ENCODE measurements around the gene SPRY4.
"Not testable (repeated sequence)": the region's sequence is repeated elsewhere in the genome, so short reads cannot be mapped to it uniquely, and the experiment has no call there.

The SPRY4 gene

GRCh38 chr5:142314109-142314508 is 10.7 kb downstream of the SPRY4 start:
- no peak for DNase-seq

GRCh38 chr5:142313682-142314081 is 11.1 kb downstream of the SPRY4 start:
- DNase-seq: no peak

- DNase-seq: no peak
These were observed 11.5 kb downstream of the SPRY4 start for GRCh38 chr5:142313275-142313674.

- no peak for DNase-seq
These were observed 12.4 kb downstream of the SPRY4 start for GRCh38 chr5:142312399-142312798.

- DNase-seq: no peak
These were observed 13.1 kb downstream of the SPRY4 start for GRCh38 chr5:142311725-142312124.

GRCh38 chr5:142310803-142311202 is 14.0 kb downstream of the SPRY4 start:
- DNase-seq: no peak

GRCh38 chr5:142309747-142310318 is 15.0 kb downstream of the SPRY4 start:
- DNase-seq: no peak

- DNase-seq: no peak
These were observed 16.5 kb downstream of the SPRY4 start for GRCh38 chr5:142308358-142308757.

GRCh38 chr5:142307146-142307890 is 17.5 kb downstream of the SPRY4 start:
- DNase-seq: no peak

- no peak for DNase-seq
These were observed 18.7 kb downstream of the SPRY4 start for GRCh38 chr5:142306077-142306502.

GRCh38 chr5:142305211-142305610 is 19.6 kb downstream of the SPRY4 start:
- no peak for DNase-seq

GRCh38 chr5:142304013-142304701 is 20.7 kb downstream of the SPRY4 start:
- DNase-seq: peak; percentile 35

- peak; percentile 28 for DNase-seq
These were observed 21.3 kb downstream of the SPRY4 start for GRCh38 chr5:142303565-142303964.

- no peak for DNase-seq
These were observed 23.3 kb downstream of the SPRY4 start for GRCh38 chr5:142301540-142301939.

GRCh38 chr5:142300677-142301076 is 24.1 kb downstream of the SPRY4 start:
- DNase-seq: no peak

- no peak for DNase-seq
These were observed 26.0 kb downstream of the SPRY4 start for GRCh38 chr5:142298789-142299188.

- DNase-seq: not testable (repeated sequence)
These were observed 27.0 kb downstream of the SPRY4 start for GRCh38 chr5:142297786-142298185.

- peak; percentile 77 for DNase-seq
These were observed 27.9 kb downstream of the SPRY4 start for GRCh38 chr5:142296914-142297417.

- DNase-seq: no peak
These were observed 28.6 kb downstream of the SPRY4 start for GRCh38 chr5:142295960-142296860.

GRCh38 chr5:142295084-142295758 is 29.6 kb downstream of the SPRY4 start:
- DNase-seq: no peak

- peak; percentile 62 for DNase-seq
These were observed 31.3 kb downstream of the SPRY4 start for GRCh38 chr5:142293486-142293885.

GRCh38 chr5:142292808-142293207 is 32.0 kb downstream of the SPRY4 start:
- DNase-seq: no peak
